ENCODE results near the gene SLC33A1. TPM values are rescaled to one million over a fixed set of nuclear protein-coding genes. Genes with fewer than 3 reads are reported as not detected.

The SLC33A1 gene
- total RNA-seq (2022; extraction: Qiagen RNA extraction; ENCODE audit: low read depth), result 10.2 to 16.6 TPM (median 15.5 TPM) in 5 replicates

DNA sequence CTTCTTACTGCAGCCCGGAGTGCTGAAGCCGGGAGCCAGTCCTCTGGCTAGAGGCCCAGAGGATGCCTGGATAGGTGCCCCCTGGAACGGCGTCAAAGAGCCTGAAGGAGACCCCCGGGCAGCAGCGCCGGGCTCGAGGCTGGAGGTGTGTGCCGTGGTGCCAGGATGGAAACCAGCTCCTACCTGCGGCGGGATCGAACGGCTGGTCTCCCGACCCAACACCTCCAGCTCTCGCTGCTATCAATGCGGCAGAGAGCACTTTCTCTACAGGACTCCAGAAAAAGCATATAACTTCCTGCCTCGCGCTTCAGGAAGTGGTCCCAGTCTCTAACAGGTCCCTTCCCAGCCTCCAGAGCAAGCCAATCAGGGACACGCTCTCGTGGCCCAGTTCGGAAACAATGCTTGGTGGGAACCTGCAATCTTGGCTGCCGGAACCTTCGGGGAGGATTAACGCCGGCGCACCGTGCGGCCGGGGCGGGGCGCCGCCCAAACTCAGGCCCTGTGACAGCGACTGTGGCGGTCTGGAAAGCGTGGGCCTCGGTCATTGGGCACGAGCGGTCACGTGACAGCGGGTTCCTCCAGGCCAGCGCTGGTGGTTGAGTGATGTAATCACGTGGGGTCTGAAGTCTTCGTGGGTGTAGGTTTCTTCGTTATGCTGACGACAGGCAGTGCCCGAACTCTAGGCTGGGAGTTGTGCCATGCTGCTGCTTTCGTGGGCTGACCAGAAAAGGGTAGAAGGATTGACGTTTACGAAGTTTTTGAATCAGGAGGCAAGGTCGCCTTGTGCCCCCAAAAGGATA lies at the start of gene SLC33A1:
SLC33A1 (minus strand) TSS at position 287 of the 800 bp plus-strand sequence. CDS start 430 bp downstream, outside the sequence.

DNA sequence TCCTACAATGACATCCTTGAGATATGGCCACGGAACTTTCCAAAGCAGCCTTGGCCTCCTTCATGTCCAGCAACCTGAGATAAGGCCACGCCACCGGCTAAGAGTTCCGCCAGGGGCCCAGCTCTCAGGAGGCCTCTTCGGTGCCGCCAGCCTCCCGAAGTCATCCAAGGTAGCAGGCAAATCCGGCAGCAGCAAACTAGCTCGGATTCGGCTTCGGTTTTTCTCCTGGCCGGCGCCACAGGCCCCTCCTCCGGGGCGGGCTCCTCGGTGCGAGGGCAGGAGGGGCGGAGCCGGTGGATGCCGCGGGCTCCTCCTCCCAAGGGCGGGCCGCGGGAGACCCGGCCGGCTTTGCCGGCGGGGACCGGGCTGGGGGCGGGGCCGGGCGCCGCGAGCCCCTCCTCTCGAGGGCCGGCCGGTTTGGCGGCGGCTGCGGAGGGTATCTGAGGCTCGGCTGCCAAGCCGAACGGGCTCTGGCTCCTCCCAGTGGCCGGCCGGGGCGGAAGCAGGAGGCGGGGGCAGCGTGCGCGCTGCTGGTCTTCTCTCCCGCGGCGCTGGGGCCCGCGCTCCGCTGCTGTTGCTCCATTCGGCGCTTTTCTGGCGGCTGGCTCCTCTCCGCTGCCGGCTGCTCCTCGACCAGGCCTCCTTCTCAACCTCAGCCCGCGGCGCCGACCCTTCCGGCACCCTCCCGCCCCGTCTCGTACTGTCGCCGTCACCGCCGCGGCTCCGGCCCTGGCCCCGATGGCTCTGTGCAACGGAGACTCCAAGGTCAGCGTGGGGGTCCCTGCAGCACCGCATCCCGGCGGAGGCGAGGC lies 16.1 kb upstream of the SLC33A1 start, which contains the start of gene GMPS:
GMPS (plus strand) TSS at position 518 of the 812 bp plus-strand sequence; CDS start at position 739, 221 bp downstream.

DNA sequence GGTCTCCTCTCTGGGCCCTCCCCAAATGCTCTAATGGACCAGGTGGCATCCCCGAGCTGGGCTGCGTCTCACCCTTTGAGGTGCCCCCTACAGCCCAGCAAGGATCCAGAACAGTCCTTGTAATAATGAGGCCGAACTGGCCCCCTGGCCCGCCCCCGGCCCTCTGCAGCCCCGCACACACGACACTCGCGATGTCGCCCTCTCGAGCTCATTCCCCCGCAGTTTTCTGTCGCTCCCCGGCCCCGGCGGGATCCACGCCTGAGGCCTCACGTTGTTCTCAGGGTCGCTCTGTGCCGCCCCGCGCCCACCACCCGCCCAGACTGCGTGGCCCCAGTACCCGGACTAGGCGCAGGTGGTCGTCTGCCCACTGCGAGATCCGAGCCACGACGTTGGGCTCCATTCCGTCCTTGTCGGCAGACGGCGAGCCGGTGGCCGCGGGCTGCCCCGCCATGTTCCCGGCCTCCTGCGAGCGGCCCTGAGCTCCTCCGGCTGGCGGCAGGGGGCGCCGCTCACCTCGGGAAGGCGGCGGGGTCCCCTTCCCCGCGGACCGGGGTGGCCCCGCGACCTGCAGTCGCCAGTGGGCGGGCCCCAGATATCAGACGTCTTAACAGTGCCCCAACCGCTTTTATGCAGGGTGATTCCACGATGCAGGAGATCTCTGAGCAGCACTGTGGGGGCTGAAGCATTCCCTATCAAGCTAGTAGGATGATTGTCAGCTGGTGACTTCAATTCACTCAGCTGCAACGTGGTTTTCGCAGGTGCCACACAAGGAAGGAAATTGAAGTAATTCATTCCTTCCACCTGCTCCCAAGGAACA lies 48.2 kb downstream of the SLC33A1 start, which contains the start of gene C3orf33:
C3orf33 (minus strand) TSS at position 477 of the 817 bp plus-strand sequence; CDS start at position 451, 26 bp downstream.

Other genes with a start within 250 kb of the SLC33A1 start
- gene PLCH1, start 109.4 kb downstream of the SLC33A1 start, total RNA-seq (2022; extraction: Qiagen RNA extraction; ENCODE audit: low read depth), result 0.85 to 1.4 TPM (median 1.3 TPM) in 5 replicates
- 4.3 to 9.1 TPM (median 7.2 TPM) in 5 replicates for gene C3orf33, start 48.1 kb downstream of the SLC33A1 start, total RNA-seq (2022; extraction: Qiagen RNA extraction; ENCODE audit: low read depth)
- 75.2 to 112 TPM (median 93.2 TPM) in 5 replicates for gene GMPS, start 16.2 kb upstream of the SLC33A1 start, total RNA-seq (2022; extraction: Qiagen RNA extraction; ENCODE audit: low read depth)

Data from A549 treated with RU486 at 1 μM for 4 hours (cell line).